ENCODE measurements around the gene GATA2.

Gene GATA2

DNA sequence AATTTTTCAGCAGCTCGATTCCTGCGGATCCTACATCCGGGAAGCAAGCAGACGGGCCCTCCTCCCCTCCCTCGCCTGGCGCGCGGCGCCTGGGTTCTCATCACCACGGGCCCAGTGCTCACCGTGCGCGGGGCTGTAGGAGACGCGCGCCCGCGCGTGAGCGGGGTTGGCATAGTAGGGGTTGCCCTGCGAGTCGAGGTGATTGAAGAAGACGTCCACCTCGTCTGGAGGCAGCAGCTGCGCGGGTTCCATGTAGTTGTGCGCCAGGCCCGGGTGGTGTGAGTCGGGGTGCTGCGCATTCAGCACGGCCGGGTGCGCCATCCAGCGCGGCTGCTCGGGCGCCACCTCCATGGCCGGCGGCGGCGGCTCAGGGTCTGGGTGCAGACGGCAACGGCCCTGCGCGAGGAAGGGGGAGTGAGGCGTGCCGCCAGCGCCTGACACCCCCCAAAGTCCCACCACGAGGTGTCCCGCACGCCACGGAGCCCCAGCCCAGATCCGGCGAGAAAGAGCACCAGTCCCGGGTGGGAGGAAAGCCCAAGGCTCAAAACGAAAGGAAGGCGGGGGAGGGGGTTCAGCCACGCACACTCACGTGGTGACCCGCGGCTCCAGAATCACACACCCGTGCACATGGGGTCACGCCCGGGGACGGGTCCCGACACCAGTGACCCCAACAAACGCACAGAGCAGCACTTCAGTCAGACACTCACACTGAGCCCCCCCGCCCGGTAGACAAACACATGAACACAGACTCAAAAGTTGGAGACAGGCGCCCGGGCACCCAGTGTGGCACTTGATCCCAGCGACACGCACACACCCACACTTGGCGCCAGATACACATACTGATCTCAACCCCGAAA, 6.1 kb downstream of the GATA2 start:
- WGBS (ENCODE audit: insufficient coverage), result 0% methylated on average over 74 of the region's 75 CpGs
- H3K4me1 ChIP-seq (ENCODE audit: control extremely low read depth in 1 of 4, control insufficient read depth in 4 of 4, insufficient read depth in 4 of 4, low read length in 3 of 4), result peaks cover 6 to 97% (median 76%) of the 10 kb centered on the region in 4 experiments
- no peaks in the 10 kb centered on the region for H3K9me3 ChIP-seq (ENCODE audit: control extremely low read depth in 1 of 5, control insufficient read depth in 4 of 5, insufficient read depth in 2 of 5, low read depth in 1 of 5, low read length in 4 of 5)
- ChIA-PET POLR2A (interaction anchor here (0.9 to 1.2 kb wide), 2 partner anchors 12 to 129 kb away, joined by 4 read pairs; no protein-coding TSS in a partner anchor), CTCF (interaction anchor here (0.9 to 6.7 kb wide), 10 partner anchors 11 to 128 kb away, joined by 3 to 44 read pairs (median 3); no protein-coding TSS in a partner anchor)
- H3K4me3 ChIP-seq (ENCODE audit: control insufficient read depth in 1 of 7, extremely low read depth in 1 of 7, insufficient read depth in 4 of 7, low read depth in 2 of 7, low read length in 6 of 7), result peak overlapping the region; percentile 70 to 98 (median 87)
- peaks cover 0 to 42% (median 20%) of the 10 kb centered on the region in 4 experiments for H3K36me3 ChIP-seq (ENCODE audit: control insufficient read depth in 4 of 4, insufficient read depth in 4 of 4, low read length in 3 of 4)
- peak overlapping the region; percentile 81 to 93 for H3K27ac ChIP-seq (ENCODE audit: insufficient read depth in 1 of 2, low read depth in 1 of 2, low read length in 2 of 2, poor library complexity in 1 of 2, severe bottlenecking in 2 of 2)
- DNase-seq, result peak in 2 of 3 donors; percentile 54 to 61
- H3K27me3 ChIP-seq (replicated peaks in 2 of 5; ENCODE audit: control insufficient read depth in 4 of 5, insufficient read depth in 5 of 5, low read length in 4 of 5), result peaks cover 0 to 6% (median 0%) of the 10 kb centered on the region in 5 experiments

DNA sequence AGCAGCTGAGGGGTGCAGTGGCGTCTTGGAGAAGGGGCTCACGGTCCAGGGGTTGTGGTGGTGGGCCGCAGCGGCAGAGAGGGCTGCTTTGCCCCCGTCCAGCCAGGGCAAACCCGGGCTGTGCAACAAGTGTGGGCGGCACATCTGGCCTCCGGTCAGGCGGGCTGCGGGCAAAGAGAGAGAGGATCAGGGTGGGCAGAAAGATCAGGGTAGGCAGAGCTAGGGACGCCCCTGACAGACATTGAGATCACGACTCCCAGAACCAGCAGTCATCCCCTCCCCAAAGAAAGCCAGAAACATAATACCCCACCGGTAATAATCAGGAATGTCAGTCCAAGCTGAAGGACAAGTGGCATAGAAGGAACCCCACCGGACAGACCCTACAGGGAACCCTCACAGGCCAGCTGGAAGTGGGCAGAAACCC, 6.8 kb downstream of the GATA2 start:
- Histone ChIP-seq H3K36me3 (ENCODE audit: control insufficient read depth in 4 of 4, insufficient read depth in 4 of 4, low read length in 3 of 4) (peaks cover 0 to 40% (median 24%) of the 10 kb centered on the region in 4 experiments), H3K27me3 (replicated peaks in 2 of 5; ENCODE audit: control insufficient read depth in 4 of 5, insufficient read depth in 5 of 5, low read length in 4 of 5) (peaks cover 0 to 6% (median 0%) of the 10 kb centered on the region in 5 experiments), H3K27ac (ENCODE audit: insufficient read depth in 1 of 2, low read depth in 1 of 2, low read length in 2 of 2, poor library complexity in 1 of 2, severe bottlenecking in 2 of 2) (peak overlapping the region; percentile 46 to 93), H3K4me3 (ENCODE audit: control insufficient read depth in 1 of 7, extremely low read depth in 1 of 7, insufficient read depth in 4 of 7, low read depth in 2 of 7, low read length in 6 of 7) (peak overlapping the region; percentile 70 to 98 (median 87)), H3K4me1 (ENCODE audit: control extremely low read depth in 1 of 4, control insufficient read depth in 4 of 4, insufficient read depth in 4 of 4, low read length in 3 of 4) (peaks cover 6 to 95% (median 76%) of the 10 kb centered on the region in 4 experiments), H3K9me3 (ENCODE audit: control extremely low read depth in 1 of 5, control insufficient read depth in 4 of 5, insufficient read depth in 2 of 5, low read depth in 1 of 5, low read length in 4 of 5) (no peaks in the 10 kb centered on the region)
- 1% methylated on average over 11 of the region's 14 CpGs for WGBS (ENCODE audit: insufficient coverage)
- ChIA-PET CTCF (interaction anchor here (0.7 to 6.7 kb wide), 10 partner anchors 10 to 128 kb away, joined by 3 to 34 read pairs (median 3); no protein-coding TSS in a partner anchor), POLR2A (no interaction called here)
- DNase-seq, result no peak

DNA sequence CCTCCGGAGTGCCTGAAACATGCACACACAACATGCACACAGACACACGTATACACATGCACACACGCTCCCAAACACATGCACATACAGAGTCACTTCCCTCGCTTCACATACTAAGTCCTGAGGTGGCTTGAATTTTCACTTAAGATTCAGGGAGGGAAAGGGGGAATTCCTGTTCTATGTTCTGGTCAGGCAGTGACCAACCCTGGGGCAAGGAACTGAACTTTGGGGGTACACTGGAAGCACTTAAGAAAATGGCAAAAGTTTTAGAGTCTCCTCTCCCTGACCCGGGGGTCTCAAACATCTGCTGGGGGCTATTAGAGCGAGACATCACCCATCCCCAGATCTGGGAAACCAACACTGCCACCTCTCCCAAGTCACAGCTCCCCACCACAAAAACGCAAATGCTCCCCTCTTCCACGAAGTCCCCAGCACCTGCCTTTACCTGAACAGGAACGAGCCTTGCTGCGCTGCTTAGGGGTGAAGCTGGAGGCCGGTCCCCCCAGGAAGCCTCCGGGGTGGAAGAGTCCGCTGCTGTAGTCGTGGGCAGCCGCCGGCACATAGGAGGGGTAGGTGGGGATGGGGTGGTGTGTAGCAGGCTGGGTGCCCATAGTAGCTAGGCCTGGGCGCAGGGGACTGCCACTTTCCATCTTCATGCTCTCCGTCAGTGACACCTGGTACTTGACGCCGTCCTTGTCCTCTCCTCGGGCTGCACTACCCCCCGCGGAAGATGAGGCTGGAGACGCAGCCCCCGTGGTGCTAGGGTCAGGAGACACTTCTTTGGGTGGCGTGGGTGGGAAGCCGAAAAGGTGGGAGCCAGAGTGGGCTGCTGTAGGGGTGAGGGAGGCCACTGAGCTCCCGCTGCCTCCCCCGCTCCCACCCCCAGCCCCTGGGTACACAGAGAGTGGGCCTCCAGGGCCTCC, 7.5 kb downstream of the GATA2 start:
- no peaks in the 10 kb centered on the region for H3K9me3 ChIP-seq (ENCODE audit: control extremely low read depth in 1 of 5, control insufficient read depth in 4 of 5, insufficient read depth in 2 of 5, low read depth in 1 of 5, low read length in 4 of 5)
- H3K4me3 ChIP-seq (ENCODE audit: control insufficient read depth in 1 of 7, extremely low read depth in 1 of 7, insufficient read depth in 4 of 7, low read depth in 2 of 7, low read length in 6 of 7), result peak overlapping the region; percentile 70 to 98 (median 87)
- ChIA-PET CTCF (interaction anchor here (0.7 to 6.7 kb wide), 12 partner anchors 9 to 134 kb away, joined by 3 to 34 read pairs (median 3); no protein-coding TSS in a partner anchor), POLR2A (no interaction called here)
- peak overlapping the region; percentile 83 to 93 for H3K27ac ChIP-seq (ENCODE audit: insufficient read depth in 1 of 2, low read depth in 1 of 2, low read length in 2 of 2, poor library complexity in 1 of 2, severe bottlenecking in 2 of 2)
- 6% methylated on average over 21 of the region's 29 CpGs for WGBS (ENCODE audit: insufficient coverage)
- H3K27me3 ChIP-seq (replicated peaks in 2 of 5; ENCODE audit: control insufficient read depth in 4 of 5, insufficient read depth in 5 of 5, low read length in 4 of 5), result peaks cover 0 to 4% (median 0%) of the 10 kb centered on the region in 5 experiments
- H3K36me3 ChIP-seq (ENCODE audit: control insufficient read depth in 4 of 4, insufficient read depth in 4 of 4, low read length in 3 of 4), result peaks cover 0 to 47% (median 28%) of the 10 kb centered on the region in 4 experiments
- peak in 1 of 3 donors; percentile 35 for DNase-seq
- H3K4me1 ChIP-seq (ENCODE audit: control extremely low read depth in 1 of 4, control insufficient read depth in 4 of 4, insufficient read depth in 4 of 4, low read length in 3 of 4), result peaks cover 6 to 92% (median 77%) of the 10 kb centered on the region in 4 experiments

DNA sequence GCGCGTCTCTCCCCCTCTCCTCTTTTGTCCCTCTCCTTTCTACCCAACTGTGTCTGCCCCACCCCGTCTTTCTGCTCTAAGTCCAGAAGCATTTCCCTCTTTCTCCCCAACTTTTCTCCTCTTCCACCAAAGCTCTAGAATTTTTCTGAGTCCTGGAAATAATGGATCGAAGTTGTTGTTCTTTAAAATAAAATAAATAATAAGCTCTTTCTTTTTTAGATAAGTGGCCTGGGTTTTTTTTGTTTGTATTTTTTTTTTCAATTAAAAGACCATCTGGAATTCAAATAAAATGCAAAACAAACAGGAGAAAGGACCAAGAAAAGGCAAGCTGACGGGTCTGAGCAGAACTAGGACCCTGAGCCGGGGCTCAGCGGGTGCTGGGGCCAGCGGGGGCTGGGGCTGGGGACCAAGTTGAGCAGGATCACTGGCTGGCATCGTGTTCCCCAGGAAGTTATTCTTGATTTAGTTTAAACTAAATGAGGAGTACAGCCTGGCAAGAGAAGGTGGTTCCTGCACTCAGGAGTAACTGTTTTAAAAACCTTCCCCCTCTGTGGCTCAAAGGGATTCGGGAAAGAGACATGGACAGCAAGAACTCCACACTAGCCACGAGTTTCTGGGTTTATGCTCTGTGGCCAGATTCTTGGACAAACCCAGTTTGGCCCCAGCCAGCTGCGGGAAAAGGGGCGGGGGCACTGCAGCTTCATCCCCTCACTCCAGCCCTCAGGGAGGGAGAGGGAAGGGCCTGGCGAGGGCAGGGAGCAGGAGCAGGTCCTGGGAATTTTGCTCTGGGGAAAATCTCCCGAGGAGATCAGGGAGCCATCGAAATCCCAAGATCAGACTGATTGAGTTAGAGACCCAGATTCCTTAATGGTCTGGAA, 8.4 kb downstream of the GATA2 start:
- ChIA-PET POLR2A (interaction anchor here (0.7 to 1.5 kb wide), 3 partner anchors 50 to 411 kb away, joined by 3 to 5 read pairs (median 3); no protein-coding TSS in a partner anchor), CTCF (interaction anchor here (0.7 to 6.7 kb wide), 12 partner anchors 8 to 134 kb away, joined by 3 to 34 read pairs (median 8); partner anchors contain the start of gene GATA2)
- Histone ChIP-seq H3K27ac (ENCODE audit: insufficient read depth in 1 of 2, low read depth in 1 of 2, low read length in 2 of 2, poor library complexity in 1 of 2, severe bottlenecking in 2 of 2) (peak overlapping the region; percentile 83 to 93), H3K4me3 (ENCODE audit: control insufficient read depth in 1 of 7, extremely low read depth in 1 of 7, insufficient read depth in 4 of 7, low read depth in 2 of 7, low read length in 6 of 7) (peak overlapping the region; percentile 25 to 98 (median 84)), H3K27me3 (replicated peaks in 2 of 5; ENCODE audit: control insufficient read depth in 4 of 5, insufficient read depth in 5 of 5, low read length in 4 of 5) (no peaks in the 10 kb centered on the region), H3K4me1 (ENCODE audit: control extremely low read depth in 1 of 4, control insufficient read depth in 4 of 4, insufficient read depth in 4 of 4, low read length in 3 of 4) (peaks cover 6 to 86% (median 75%) of the 10 kb centered on the region in 4 experiments), H3K9me3 (ENCODE audit: control extremely low read depth in 1 of 5, control insufficient read depth in 4 of 5, insufficient read depth in 2 of 5, low read depth in 1 of 5, low read length in 4 of 5) (no peaks in the 10 kb centered on the region), H3K36me3 (ENCODE audit: control insufficient read depth in 4 of 4, insufficient read depth in 4 of 4, low read length in 3 of 4) (peaks cover 0 to 56% (median 36%) of the 10 kb centered on the region in 4 experiments)
- WGBS (ENCODE audit: insufficient coverage), result 0% methylated on average over 2 of the region's 16 CpGs
- DNase-seq, result no peak

DNA sequence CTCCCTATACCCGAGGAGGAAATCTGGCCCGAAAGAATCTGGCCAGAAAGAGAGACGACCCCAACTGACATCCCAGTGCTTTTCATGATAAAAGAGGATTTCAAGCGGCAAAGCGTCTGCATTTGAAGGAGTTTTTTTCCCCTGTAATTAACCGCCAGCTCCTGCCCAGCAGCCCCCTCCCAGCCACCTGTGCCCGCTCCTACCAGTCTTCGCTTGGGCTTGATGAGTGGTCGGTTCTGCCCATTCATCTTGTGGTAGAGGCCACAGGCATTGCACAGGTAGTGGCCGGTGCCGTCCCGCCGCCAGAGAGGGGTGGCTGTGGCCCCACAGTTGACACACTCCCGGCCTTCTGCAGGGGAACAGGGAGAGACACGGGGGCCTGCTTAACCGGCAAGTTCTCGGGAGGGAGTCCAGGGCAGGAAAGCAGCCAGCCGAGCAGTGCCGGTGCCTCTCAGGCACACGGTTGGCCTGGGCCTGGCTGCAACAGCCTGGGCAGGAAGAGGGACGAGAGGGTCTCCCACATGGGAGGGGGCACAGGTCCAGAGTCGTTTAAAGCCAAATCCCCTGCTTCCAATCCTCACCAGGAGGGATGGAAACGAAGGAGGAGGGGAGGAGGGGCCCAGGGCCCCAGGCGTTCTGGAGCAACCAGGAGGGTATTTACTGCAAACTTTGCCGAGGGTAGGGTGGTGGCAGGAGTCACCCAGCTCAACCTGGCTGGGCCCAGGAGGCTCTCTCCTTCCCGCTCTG, 9.2 kb downstream of the GATA2 start:
- Histone ChIP-seq H3K4me3 (ENCODE audit: control insufficient read depth in 1 of 7, extremely low read depth in 1 of 7, insufficient read depth in 4 of 7, low read depth in 2 of 7, low read length in 6 of 7) (peak overlapping the region; percentile 10 to 98 (median 84)), H3K9me3 (ENCODE audit: control extremely low read depth in 1 of 5, control insufficient read depth in 4 of 5, insufficient read depth in 2 of 5, low read depth in 1 of 5, low read length in 4 of 5) (no peaks in the 10 kb centered on the region), H3K27ac (ENCODE audit: insufficient read depth in 1 of 2, low read depth in 1 of 2, low read length in 2 of 2, poor library complexity in 1 of 2, severe bottlenecking in 2 of 2) (peak overlapping the region; percentile 83 to 93), H3K27me3 (replicated peaks in 2 of 5; ENCODE audit: control insufficient read depth in 4 of 5, insufficient read depth in 5 of 5, low read length in 4 of 5) (no peaks in the 10 kb centered on the region), H3K36me3 (ENCODE audit: control insufficient read depth in 4 of 4, insufficient read depth in 4 of 4, low read length in 3 of 4) (peaks cover 0 to 63% (median 42%) of the 10 kb centered on the region in 4 experiments), H3K4me1 (ENCODE audit: control extremely low read depth in 1 of 4, control insufficient read depth in 4 of 4, insufficient read depth in 4 of 4, low read length in 3 of 4) (peaks cover 6 to 83% (median 74%) of the 10 kb centered on the region in 4 experiments)
- DNase-seq, result peak in 2 of 3 donors; percentile 50 to 66
- WGBS (ENCODE audit: insufficient coverage), result 1% methylated on average over 23 of the region's 26 CpGs
- POLR2A ChIA-PET, result interaction anchor here (0.7 to 2.4 kb wide), 8 partner anchors 9 to 125 kb away, joined by 3 to 15 read pairs (median 4); partner anchors contain the start of genes DNAJB8 and GATA2
- CTCF ChIA-PET, result interaction anchor here (0.8 to 6.7 kb wide), 18 partner anchors 8 to 388 kb away, joined by 3 to 34 read pairs (median 6); partner anchors contain the start of gene GATA2
